DMS 273 (cell line): ENCODE measurements around the gene HAVCR1.
"Not testable (repeated sequence)": the region's sequence is repeated elsewhere in the genome, so short reads cannot be mapped to it uniquely, and the experiment has no call there.

ENCODE experiments used
- DNase-seq: peaks from one replicate; lab custom pipeline; 2025; ENCODE audit not compliant: unreplicated experiment; lab: John Stamatoyannopoulos, UW

HAVCR1 gene

DNA sequence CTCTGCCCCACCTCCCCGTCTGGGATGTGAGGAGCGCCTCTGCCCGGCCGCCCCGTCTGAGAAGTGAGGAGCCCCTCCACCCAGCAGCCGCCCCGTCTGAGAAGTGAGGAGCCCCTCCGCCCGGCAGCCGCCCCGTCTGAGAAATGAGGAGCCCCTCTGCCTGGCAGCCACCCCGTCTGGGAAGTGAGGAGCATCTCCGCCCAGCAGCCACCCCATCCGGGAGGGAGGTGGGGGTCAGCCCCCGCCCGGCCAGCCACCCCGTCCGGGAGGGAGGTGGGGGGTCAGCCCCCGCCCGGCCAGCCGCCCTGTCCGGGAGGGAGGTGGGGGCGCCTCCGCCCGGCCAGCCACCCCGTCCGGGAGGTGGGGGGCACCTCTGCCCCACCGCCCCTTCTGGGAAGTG, 44.8 kb downstream of the HAVCR1 start:
- not testable (repeated sequence) for DNase-seq

DNA sequence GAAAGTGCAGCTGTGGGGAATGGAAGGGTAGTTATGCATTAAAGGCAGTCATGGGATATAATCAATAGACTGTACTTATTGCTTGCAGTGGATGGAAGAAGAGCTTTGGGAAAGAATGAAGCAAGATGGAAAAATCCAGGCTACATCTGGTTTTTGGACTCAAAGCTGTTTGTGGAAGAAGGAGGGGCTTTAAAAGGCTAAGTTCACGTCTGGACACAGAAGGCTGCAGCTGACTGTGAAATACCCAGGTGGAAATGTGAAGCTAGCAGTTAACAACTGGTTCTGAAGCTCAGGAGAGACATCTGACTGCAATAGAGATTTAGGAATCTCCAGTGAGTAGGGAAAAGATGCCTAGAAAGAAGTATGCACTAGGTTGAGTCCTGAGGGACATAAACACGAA, 52.7 kb downstream of the HAVCR1 start:
- no peak for DNase-seq

- DNase-seq: no peak
These were observed 53.9 kb downstream of the HAVCR1 start for GRCh38 chr5:157004893-157005551.

- DNase-seq: no peak
These were observed 67.2 kb downstream of the HAVCR1 start for GRCh38 chr5:156991714-156992113.

DNA sequence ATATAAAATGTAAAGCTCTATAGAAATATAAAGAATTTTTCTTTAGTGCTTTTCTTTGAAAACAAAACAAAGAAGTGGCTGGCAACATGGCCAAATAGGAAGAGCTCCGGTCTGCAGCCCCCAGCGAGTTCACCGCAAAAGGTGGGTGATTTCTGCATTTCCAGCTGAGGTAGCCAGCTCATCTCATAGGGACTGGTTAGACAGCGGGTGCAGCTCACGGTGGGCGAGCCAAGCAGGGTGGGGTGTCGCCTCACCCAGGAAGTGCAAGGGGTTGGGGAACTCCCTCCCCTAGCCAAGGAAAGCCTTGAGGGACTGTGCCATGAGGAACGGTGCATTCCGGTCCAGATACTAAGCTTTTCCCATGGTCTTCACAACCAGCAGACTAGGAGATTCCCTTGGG, 74.9 kb downstream of the HAVCR1 start:
- no peak for DNase-seq

- DNase-seq: no peak
These were observed 77.4 kb downstream of the HAVCR1 start for GRCh38 chr5:156981481-156981880.
